Ovary (tissue), 3 donors: ENCODE data around the gene IMMP2L.

Experiments
- EP300 ChIP-seq: sonication (generic); formaldehyde crosslinking; IDR thresholded peaks from one replicate; pipeline ENCODE4 v1.6.1; 2017; ENCODE audit warnings: antibody characterized with exemption
- TF ChIP-seq, protein P1 (sequence below), 3 donors: fragments of 450-650 bp in 2 of 3; fragments of 200-600 bp in 1 of 3; IDR thresholded peaks; one replicate each; pipeline versions ENCODE4 v1.5.1 to v1.8.0; 2016 to 2022; ENCODE audit warnings: antibody characterized with exemption in 3 of 3, mild to moderate bottlenecking in 1 of 3
- donor health status: DM: no; HTN: no; CAD: no.

DNA sequence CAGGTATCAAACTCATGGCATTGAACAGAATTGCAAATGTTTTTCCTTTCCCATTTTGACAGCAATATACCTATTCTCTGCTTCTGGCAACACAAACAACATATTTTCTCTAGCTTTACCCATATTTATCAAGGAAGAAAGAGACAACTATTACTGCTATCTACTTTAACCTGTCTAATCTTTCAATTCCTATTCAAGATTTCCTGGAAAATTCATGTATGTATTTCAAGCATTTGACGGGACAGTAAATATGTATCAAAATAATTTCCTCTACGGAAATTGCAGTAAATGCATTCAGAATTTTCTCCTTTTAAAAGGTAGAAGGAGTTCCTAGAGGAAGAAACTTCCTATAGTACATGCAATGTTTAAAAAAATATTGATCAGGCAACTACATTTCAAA lies 650.7 kb downstream of the IMMP2L start:
- TF ChIP-seq, protein P1, sequence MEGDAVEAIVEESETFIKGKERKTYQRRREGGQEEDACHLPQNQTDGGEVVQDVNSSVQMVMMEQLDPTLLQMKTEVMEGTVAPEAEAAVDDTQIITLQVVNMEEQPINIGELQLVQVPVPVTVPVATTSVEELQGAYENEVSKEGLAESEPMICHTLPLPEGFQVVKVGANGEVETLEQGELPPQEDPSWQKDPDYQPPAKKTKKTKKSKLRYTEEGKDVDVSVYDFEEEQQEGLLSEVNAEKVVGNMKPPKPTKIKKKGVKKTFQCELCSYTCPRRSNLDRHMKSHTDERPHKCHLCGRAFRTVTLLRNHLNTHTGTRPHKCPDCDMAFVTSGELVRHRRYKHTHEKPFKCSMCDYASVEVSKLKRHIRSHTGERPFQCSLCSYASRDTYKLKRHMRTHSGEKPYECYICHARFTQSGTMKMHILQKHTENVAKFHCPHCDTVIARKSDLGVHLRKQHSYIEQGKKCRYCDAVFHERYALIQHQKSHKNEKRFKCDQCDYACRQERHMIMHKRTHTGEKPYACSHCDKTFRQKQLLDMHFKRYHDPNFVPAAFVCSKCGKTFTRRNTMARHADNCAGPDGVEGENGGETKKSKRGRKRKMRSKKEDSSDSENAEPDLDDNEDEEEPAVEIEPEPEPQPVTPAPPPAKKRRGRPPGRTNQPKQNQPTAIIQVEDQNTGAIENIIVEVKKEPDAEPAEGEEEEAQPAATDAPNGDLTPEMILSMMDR (IDR thresholded peaks at IDR 0.05) = no peak
- no peak for TF ChIP-seq EP300
